M059J (cell line): ENCODE measurements around the gene GLDC. TPM values are rescaled to one million over a fixed set of nuclear protein-coding genes. Genes with fewer than 3 reads are reported as not detected.
"Not testable (repeated sequence)": the region's sequence is repeated elsewhere in the genome, so short reads cannot be mapped to it uniquely, and the experiment has no call there.

ENCODE experiments used
- DNase-seq: peaks from one replicate; pipeline ENCODE4 v3.0.0-alpha.2; 2012; ENCODE audit warnings: low read depth
- total RNA-seq: library from RNA; depleted of rRNA; stranded (reverse); fragments of >200 nt; shearing (Covaris generic); gene quantifications from 2 replicates; pipeline ENCODE4 v1.2.3, GENCODE V29; 2014

Gene GLDC
- total RNA-seq, 1 experiment from 2014 or later: 0.39 TPM

DNA sequence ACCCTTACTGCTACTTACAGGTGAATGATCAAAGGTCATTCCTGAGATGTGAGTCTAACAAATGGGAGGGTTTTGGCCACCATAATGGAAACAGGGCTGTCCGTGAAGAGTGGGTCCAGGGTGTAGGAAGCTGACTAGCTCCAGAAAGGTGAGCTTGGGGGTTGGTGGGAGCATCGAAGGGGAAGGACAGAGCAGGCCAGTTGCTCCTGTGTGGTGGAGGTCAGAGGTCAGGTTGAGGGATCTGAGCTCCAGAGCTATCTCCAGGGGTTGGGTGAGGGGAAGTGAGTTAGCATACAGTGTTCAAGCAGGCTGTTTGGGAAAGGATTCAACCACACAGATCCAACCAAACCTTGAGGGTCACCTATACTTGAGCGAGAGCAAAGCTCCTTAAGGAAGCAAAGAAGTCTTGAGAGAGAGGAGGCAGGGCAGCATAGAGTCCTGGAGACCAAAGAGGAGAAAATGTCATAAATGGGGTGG is 18.7 kb upstream of the GLDC start:
- no peak for DNase-seq

GRCh38 chr9:6660512-6660911 is 15.0 kb upstream of the GLDC start:
- no peak for DNase-seq

DNA sequence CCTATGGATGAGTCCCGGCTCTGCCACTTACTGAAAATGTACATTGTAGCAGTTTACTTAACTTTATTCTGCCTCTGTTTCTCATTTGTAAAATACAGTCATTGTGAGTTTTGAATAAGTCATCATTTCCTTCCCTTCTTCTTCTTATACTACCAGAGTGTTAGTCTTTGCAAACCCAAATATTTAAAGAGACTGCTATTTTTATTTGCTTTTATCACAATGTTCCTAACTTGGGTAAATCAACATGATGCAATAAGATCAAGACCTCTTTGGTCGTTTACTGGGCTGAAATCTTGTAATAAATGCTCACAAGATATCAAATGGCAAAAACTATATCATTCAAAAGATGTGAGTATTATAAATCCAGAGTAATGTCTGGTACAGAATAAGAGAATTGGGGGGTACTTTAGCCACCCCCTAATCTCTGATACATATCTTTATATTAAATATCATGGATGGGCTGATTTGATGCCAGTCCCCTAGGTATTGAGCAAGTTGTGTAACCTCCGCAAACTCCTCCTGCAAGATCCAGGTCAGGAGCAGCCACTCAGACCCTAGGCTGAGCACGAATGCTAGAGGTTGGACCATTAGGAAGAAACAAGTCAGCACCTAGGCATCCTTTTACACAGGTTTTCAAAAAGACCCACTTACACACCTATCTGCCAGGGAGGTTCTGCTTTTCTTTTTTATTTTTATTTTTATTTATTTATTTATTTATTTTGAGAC is 13.3 kb upstream of the GLDC start:
- no peak for DNase-seq

DNA sequence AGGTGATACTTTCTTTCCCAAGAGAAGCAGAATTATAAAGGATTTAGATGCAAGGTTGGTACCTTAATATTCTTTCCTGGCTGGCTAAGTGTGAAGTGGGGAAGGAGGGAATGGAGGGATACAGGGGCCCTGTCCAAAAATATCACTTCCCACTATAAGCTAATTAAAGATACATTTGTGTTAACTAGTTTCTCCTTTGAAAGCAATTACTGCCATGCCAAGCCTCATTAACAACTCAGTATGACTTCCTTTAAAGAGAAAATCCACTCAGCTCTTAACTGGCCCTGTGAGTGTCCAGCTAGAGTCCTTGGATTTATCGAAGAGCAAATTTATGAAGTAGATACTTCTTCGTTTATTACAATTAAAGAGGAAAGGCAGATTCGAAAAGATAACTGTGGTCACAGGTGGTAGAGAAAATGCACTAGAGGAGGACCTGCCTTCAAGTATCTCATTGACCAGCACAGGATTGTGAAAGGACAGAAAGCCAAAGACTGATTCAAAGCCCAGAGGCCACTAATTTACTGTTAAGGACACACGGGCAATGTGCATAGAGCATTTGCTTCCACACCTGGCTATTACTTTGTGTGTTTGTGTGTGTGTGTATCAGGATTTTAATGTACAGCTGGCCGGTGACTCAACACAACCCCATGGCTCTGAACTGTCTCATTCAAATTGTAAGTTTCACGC is 11.2 kb upstream of the GLDC start:
- no peak for DNase-seq

DNA sequence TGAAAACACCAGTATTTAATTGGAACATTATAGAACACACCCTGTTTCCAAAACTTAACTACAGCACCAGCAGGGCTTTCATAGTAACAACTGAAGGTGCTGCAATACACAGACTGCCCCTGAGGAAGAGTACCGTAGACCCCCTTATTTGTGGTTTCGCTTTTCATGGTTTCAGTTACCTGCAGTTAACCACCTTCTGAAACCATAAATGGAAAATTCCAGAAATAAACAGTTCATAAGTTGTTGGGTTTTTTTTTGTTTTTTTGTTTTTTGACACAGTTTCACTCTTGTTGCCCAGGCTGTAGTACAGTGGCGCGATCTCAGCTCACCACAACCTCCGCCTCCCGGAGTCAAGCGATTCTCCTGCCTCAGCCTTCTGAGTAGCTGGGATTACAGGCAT is 9.5 kb upstream of the GLDC start:
- no peak for DNase-seq

- DNase-seq: no peak
Measured at GRCh38 chr9:6646293-6646636, 736 bp upstream of the GLDC start.

DNA sequence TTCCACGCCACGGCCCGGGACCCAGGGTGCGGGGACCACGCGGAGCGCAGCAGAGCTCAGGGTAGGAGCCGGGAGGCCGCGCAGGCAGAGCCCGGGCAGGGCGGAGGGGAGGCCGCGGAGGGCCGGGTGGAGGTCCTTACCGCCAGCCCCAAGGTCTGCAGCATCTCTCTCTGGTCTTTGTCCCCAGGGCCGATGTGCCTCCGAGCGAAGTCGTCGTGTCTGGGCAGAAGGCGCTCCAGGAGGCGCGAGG is 499 bp downstream of the GLDC start:
- DNase-seq: not testable (repeated sequence)

DNA sequence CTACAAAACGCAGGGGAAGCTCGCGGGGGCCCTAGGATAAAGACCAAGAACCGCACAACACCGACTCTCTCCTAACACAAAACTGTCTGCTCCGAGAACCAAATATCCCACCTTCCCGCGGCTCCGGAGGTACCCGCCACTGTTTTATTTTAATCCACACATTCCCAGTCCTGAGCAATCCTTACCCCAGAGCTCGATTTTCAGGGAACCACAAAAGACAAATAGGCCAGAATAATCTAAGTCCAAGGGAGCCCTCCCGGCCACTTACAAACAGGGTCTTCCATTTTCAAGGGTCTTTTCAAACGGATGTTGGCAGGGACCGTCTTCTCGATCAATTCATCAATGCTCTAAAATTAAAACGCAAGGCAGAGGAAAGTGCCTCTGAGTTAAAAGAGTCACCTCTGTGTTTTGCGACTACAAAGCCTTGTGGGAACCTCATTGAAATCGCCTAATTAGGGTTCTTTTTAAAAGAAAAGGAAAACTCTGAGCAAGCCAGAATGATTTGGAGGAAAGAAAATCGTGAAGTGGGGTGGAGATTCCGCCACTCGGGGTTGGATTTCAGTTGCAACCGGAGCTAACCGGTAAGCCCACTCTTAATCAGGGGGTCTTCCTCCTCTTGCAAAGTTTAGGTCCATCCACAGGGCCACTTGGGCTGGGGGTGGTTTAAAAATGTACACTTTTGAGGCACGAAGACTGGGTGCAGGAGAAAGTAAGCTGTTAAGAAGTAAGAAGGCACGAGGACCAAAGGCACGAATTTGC is 1.0 kb downstream of the GLDC start:
- DNase-seq: no peak

DNA sequence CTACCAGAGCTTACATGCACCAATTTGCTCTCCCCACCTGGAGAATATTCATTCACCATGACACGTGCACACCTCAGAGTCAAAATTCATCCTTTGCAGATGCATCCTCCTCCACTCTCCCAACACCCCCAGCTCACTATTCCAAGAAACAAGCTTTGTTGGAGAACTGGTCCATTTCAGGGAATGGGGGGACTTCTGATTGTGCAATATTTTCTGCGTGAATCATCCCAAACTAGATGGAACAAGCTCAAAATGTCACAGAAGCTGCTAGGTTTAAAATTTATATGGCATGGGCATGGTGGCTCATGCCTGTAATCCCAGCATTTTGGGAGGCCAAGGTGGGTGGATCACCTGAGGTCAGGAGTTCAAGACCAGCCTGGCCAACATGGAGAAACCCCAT is 3.6 kb downstream of the GLDC start:
- no peak for DNase-seq

GRCh38 chr9:6641561-6641960 is 4.0 kb downstream of the GLDC start:
- DNase-seq: no peak

DNA sequence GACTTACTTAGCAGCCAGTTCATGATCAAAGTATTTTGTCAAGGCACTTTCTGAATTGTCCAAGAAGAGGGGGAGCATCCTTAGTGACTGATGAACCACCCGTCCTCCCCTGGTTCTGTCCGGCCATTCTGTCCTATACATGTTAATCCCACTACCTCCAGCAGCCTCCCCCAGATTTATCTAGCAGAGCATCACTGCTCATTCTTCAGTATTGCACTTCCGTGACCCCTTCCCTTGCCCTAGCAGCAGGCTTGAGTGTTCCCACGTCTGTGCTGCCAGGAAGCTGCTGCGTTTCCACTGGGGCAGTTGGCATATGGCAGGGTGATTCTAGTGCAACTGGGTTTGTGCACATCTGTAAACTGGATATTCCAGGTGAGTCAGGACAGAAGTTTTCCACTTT is 4.5 kb downstream of the GLDC start:
- DNase-seq: no peak

DNA sequence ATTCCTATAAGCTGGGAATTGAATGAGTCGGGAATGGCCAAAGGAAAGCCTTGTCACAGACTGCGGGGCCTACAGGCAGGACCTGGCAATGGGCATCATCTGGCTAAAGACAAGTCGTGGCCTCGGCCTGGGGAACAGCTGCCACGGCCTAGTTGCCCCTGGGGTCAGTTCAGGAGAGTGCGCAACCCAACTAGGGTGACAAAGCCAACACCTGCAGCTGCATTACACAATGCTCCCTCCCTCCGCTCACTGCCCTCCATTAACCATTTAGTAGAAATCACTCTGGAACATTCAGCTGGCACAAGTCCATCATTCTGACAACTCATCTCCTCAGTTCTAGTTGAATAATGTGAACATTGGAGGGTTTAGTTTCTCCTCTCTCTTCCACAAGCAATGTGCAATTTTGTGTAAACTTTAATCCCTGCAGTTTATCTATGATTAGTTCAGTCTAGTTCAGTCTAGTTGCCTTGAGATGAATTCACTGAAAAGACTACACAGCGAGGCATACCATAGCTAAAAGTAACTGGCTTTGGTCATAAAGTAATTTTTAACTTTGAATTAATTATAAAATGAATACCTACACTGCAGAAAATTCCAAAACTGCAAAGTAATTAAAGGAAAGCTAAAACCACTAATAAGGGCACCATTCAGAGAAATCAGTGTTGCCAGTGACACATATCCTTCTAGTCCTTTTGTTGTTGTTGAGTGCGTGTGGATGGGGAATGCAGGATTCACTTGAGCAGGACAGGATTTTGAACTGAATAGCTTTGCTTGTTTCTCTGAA is 5.1 kb downstream of the GLDC start:
- DNase-seq: no peak

- DNase-seq: no peak
Measured at GRCh38 chr9:6639622-6640021, 5.9 kb downstream of the GLDC start.

GRCh38 chr9:6634444-6634843 is 11.1 kb downstream of the GLDC start:
- DNase-seq: no peak

DNA sequence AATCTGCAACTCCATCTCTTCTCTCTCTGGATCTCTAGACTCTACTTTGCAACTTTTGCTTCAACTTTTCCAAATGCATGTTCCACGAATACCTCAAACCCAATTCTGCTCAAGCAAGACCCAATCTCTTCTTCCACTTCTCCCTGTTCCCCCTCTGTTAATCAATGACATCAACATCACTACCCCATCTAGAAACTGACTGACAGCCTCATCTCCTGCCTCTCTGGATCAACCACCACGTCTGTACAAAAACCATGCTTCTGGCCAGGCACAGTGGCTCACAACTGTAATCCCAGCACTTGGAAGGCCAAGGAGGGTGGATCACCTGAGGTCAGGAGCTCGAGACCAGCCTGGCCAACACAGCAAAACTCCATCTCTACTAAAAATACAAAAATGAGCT is 12.2 kb downstream of the GLDC start:
- no peak for DNase-seq

GRCh38 chr9:6632516-6633183 is 12.9 kb downstream of the GLDC start:
- no peak for DNase-seq

- no peak for DNase-seq
Measured at GRCh38 chr9:6631207-6631512, 14.4 kb downstream of the GLDC start.

GRCh38 chr9:6630502-6631206 is 14.9 kb downstream of the GLDC start:
- no peak for DNase-seq

GRCh38 chr9:6628704-6629103 is 16.8 kb downstream of the GLDC start:
- no peak for DNase-seq

- DNase-seq: no peak
Measured at GRCh38 chr9:6625363-6625762, 20.2 kb downstream of the GLDC start.

DNA sequence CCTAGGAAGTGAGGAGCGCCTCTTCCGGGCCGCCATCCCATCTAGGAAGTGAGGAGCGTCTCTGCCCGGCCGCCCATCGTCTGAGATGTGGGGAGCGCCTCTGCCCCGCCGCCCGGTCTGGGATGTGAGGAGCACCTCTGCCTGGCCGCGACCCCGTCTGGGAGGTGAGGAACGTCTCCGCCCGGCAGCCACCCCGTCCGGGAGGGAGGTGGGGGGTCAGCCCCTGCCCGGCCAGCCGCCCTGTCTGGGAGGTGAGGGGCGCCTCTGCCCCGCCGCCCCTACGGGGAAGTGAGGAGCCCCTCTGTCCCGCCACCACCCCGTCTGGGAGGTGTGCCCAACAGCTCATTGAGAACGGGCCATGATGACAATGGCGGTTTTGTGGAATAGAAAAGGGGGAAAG is 22.7 kb downstream of the GLDC start:
- DNase-seq: not testable (repeated sequence)
